Psoas muscle (tissue), 8 donors: Measurements from ENCODE around the gene ACTRT2. TPM values are rescaled to one million over a fixed set of nuclear protein-coding genes. Genes with fewer than 3 reads are reported as not detected.

Source experiments
- ATAC-seq, 4 donors: fragments of 200-7000 bp; cut with Tn5 transposase; one replicate each; pipeline ENCODE4 v1.9.1; 2020; ENCODE audit warnings: moderate library complexity in 3 of 4, mild to moderate bottlenecking in 2 of 4
- DNase-seq, 2 donors: peaks; one replicate each; pipeline ENCODE4 v3.0.0-alpha.2; 2020
- H3K27ac ChIP-seq: fragments of 200-600 bp; one replicate; pipeline ENCODE4 v1.8.0; 2022
- H3K27me3 ChIP-seq, 3 donors: fragments of 200-600 bp in 1 of 3; one replicate each; pipeline versions ENCODE4 v1.6.1 to v1.8.0; 2013 to 2022; ENCODE audit warnings: low read length in 2 of 3, mild to moderate bottlenecking in 2 of 3, moderate library complexity in 1 of 3; ENCODE audit not compliant: insufficient read depth in 3 of 3
- H3K36me3 ChIP-seq, 2 donors: fragments of 200-600 bp in 1 of 2; one replicate each; pipeline versions ENCODE4 v1.6.1 to v1.8.0; 2013 to 2022; ENCODE audit warnings: low read depth in 1 of 2, mild to moderate bottlenecking in 1 of 2, moderate library complexity in 1 of 2; ENCODE audit not compliant: insufficient read depth in 1 of 2
- H3K4me1 ChIP-seq: fragments of 200-600 bp; one replicate; pipeline ENCODE4 v1.8.0; 2022
- H3K4me3 ChIP-seq: fragments of 200-600 bp; one replicate; pipeline ENCODE4 v1.8.0; 2022; ENCODE audit warnings: mild to moderate bottlenecking
- H3K9me3 ChIP-seq: fragments of 200-600 bp; one replicate; pipeline ENCODE4 v1.8.0; 2022
- WGBS, 3 donors: extraction: QIAGEN DNeasy Blood & Tissue Kit; methylation state at CpG; one replicate each; pipeline versions ENCODE4 v1.1.6 to v1.1.7; 2013; 5-methylcytosine and 5-hydroxymethylcytosine counted together
- intact Hi-C, 2 donors: fragments of 100-400 bp; cut with DNase I; formaldehyde crosslinking; loops; one replicate each; pipeline versions ENCODE4 v1.11.0 to v1.14.2; 2022
- polyA plus RNA-seq, 3 donors: library from polyadenylated mRNA; stranded (reverse); fragments of 200-250 nt; gene quantifications; one replicate each; pipeline ENCODE4 v1.2.3, GENCODE V29; 2013
- total RNA-seq, 4 donors: library from RNA; stranded (reverse); fragmentation: NEBNext Ultra II Directional in 2 of 4; extraction: Animal tissue kit (Norgen Biotek cat#: 25700) in 2 of 4; gene quantifications; one replicate each; pipeline versions ENCODE4 v1.2.1 to v1.2.4, GENCODE V29; 2021 to 2023
- TF ChIP-seq, protein P1 (sequence below): fragments of 200-600 bp; IDR thresholded peaks from one replicate; pipeline ENCODE4 v1.8.0; 2022; ENCODE audit warnings: antibody characterized with exemption
- donor health status: healthy with polysubstance abuse.
- donor health status: DM: no; HTN: no; CAD: no; lungs with moderate emphysema.
- donor health status: Bipolar disorder and iron deficiency.
- donor health status: healthy.
- donor health status: DM: yes; HTN: yes; CAD: no.
- donor health status: DM: no; HTN: no; CAD: no.
- donor health status: DM: no; HTN: no; CAD: no.
- donor health status: DM: yes; HTN: yes; CAD: no.

The ACTRT2 gene
- total and polyA plus RNA-seq, 7 donors, result not detected

DNA sequence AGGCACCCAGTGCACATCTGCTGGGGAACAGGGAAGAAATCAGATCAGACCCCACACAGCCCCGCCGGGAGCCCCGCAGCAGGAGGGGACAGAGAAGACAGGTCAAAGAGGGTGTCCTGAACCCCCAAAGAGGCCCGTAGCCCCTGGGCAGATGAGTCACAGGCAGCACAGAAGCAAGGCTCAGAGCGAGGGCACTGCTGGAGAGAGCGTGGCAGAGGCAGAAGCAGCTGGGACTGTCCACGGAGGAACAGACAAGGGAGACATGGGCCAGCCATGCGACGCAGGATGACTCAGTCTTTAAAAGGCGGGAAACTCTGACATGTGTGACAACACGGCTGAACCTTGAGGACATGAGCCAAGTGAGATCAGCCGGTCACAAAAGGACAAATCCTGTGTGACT is 33.2 kb downstream of the ACTRT2 start:
- Histone ChIP-seq H3K27me3 (peaks cover 0 to 42% (median 11%) of the 10 kb centered on the region in 3 donors), H3K4me3 (no peak overlapping the region), H3K9me3 (no peaks in the 10 kb centered on the region), H3K4me1 (no peaks in the 10 kb centered on the region), H3K27ac (no peak overlapping the region), H3K36me3 (no peaks in the 10 kb centered on the region)
- TF ChIP-seq, protein P1, sequence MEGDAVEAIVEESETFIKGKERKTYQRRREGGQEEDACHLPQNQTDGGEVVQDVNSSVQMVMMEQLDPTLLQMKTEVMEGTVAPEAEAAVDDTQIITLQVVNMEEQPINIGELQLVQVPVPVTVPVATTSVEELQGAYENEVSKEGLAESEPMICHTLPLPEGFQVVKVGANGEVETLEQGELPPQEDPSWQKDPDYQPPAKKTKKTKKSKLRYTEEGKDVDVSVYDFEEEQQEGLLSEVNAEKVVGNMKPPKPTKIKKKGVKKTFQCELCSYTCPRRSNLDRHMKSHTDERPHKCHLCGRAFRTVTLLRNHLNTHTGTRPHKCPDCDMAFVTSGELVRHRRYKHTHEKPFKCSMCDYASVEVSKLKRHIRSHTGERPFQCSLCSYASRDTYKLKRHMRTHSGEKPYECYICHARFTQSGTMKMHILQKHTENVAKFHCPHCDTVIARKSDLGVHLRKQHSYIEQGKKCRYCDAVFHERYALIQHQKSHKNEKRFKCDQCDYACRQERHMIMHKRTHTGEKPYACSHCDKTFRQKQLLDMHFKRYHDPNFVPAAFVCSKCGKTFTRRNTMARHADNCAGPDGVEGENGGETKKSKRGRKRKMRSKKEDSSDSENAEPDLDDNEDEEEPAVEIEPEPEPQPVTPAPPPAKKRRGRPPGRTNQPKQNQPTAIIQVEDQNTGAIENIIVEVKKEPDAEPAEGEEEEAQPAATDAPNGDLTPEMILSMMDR, result no peak
- ATAC-seq (no peak), DNase-seq (no peak)
- WGBS, 3 donors, result 46 to 55% (median 48%) methylated on average over 12 of the region's 12 CpGs
- intact Hi-C loops, result no loop called here

DNA sequence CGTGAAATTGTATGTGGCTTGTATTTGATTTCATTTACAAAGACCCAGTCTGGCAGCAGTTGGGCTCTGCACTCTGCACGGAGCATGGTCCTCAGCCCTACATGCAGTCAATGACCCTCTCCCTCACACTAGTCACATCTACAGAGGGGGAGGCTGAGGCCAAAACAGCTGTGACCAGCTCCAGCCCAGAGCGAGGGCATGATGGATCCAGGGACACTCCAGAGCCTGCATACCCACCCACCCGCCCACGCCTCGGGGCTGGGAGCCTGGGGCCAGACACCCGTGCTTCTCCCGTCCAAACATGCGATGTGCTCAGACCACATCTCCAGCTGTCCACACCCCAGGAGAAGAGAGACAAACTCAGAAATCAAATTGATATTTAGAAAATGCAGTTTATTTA is 33.8 kb downstream of the ACTRT2 start:
- H3K27ac ChIP-seq, result no peak overlapping the region
- peaks cover 0 to 41% (median 11%) of the 10 kb centered on the region in 3 donors for H3K27me3 ChIP-seq
- DNase-seq (no peak), ATAC-seq (no peak)
- no peaks in the 10 kb centered on the region for H3K9me3 ChIP-seq
- no peak overlapping the region for H3K4me3 ChIP-seq
- no peaks in the 10 kb centered on the region for H3K36me3 ChIP-seq
- no peaks in the 10 kb centered on the region for H3K4me1 ChIP-seq
- intact Hi-C loops, result no loop called here
- TF ChIP-seq, protein P1, result no peak
- 58 to 65% (median 63%) methylated on average over 9 of the region's 9 CpGs for WGBS, 3 donors

- intact Hi-C loops, result no loop called here
These were observed 35.4 kb downstream of the ACTRT2 start for GRCh38 chr1:3056641-3057040.

DNA sequence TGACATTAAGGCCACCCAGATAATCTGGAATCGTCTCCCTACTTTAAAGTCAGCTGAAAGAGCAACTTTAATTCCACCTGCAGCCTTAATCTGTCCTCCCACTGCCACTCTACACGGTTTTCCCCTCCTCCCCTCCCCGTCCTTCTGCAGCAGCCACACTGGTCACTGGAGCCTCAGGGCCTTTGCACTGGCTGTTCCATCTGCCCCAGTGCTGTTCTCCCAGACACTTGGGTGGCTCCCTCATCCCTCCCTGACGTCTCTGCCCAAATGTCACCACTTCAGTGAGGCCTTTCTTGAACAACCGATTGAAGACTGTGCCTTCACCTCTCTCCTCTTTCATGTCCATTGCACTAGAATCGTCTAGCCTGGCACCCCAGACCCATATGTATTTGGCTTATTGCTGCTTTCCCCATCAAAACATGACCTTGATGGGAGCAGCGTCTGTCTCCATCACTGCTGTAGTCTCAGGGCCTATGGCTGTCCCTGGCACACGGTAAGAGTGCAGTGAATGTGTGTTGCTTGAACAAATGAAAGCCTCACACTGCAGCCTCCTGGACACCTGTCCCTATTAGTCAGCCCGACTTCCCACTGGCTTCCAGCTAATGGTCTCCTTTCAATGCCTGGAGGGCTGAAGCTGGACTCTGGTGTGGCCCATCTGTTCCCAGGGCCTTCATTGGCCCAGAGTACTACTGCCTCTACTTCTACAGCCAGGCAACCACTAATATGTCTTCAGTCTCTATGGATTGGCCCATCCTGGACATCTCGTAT is 37.2 kb downstream of the ACTRT2 start:
- WGBS, 3 donors, result 74 to 78% (median 77%) methylated on average over 10 of the region's 10 CpGs
- Histone ChIP-seq H3K36me3 (no peaks in the 10 kb centered on the region), H3K4me1 (no peaks in the 10 kb centered on the region), H3K27ac (no peak overlapping the region), H3K9me3 (no peaks in the 10 kb centered on the region), H3K4me3 (no peak overlapping the region), H3K27me3 (peaks cover 0 to 50% (median 4%) of the 10 kb centered on the region in 3 donors)
- DNase-seq, result no peak
- ATAC-seq, result no peak
- TF ChIP-seq, protein P1, result no peak
- intact Hi-C loops, result no loop called here

More at GRCh38 chr1:3056641-3057040, 35.4 kb downstream of the ACTRT2 start:
- no peak overlapping the region for H3K4me3 ChIP-seq
- H3K36me3 ChIP-seq, result no peaks in the 10 kb centered on the region
- no peaks in the 10 kb centered on the region for H3K9me3 ChIP-seq
- DNase-seq (no peak), ATAC-seq (no peak)
- WGBS, 3 donors, result 89 to 93% (median 93%) methylated on average over 5 of the region's 5 CpGs
- H3K27me3 ChIP-seq, result peaks cover 0 to 42% (median 11%) of the 10 kb centered on the region in 3 donors
- H3K4me1 ChIP-seq, result no peaks in the 10 kb centered on the region
- TF ChIP-seq, protein P1, result no peak
- no peak overlapping the region for H3K27ac ChIP-seq
